CD14-positive monocyte (primary cell): ENCODE measurements around the gene PCDH19. TPM values are rescaled to one million over a fixed set of nuclear protein-coding genes. Genes with fewer than 3 reads are reported as not detected.

ENCODE experiments used
- DNase-seq, 3 donors: peaks; one replicate each; pipeline ENCODE4 v3.0.0-alpha.2; 2011 to 2022
- H2AFZ ChIP-seq: 2 replicates; pipeline ENCODE4 v1.6.0; 2012; ENCODE audit warnings: mild to moderate bottlenecking, low read depth, low read length, inconsistent platforms; ENCODE audit not compliant: insufficient read depth, poor library complexity, severe bottlenecking
- H3K27ac ChIP-seq, 2 donors: 1 replicate in 1 of 2; 2 replicates in 1 of 2; pipeline ENCODE4 v1.5.1; 2012 to 2013; ENCODE audit warnings: low read length in 2 of 2, control low read depth in 1 of 2, inconsistent platforms in 1 of 2, low read depth in 1 of 2, mild to moderate bottlenecking in 1 of 2
- H3K27me3 ChIP-seq, 2 donors: one replicate each; pipeline versions ENCODE4 v1.6.0 to v1.6.1; 2011 to 2013; ENCODE audit warnings: low read length in 2 of 2; ENCODE audit not compliant: control insufficient read depth in 2 of 2, insufficient read depth in 2 of 2
- H3K36me3 ChIP-seq, 2 donors: replicated peaks in 1 of 2; 1 replicate in 1 of 2; 2 replicates in 1 of 2; pipeline versions ENCODE4 v1.5.1 to v1.6.1; 2012 to 2013; ENCODE audit warnings: low read length in 2 of 2, control low read depth in 1 of 2, inconsistent platforms in 1 of 2, mild to moderate bottlenecking in 1 of 2; ENCODE audit not compliant: insufficient read depth in 2 of 2, control insufficient read depth in 1 of 2
- H3K4me1 ChIP-seq, 2 donors: 1 replicate in 1 of 2; 2 replicates in 1 of 2; pipeline versions ENCODE4 v1.5.1 to v1.6.1; 2012 to 2013; ENCODE audit warnings: low read length in 2 of 2, control low read depth in 1 of 2, inconsistent platforms in 1 of 2, mild to moderate bottlenecking in 1 of 2, moderate library complexity in 1 of 2; ENCODE audit not compliant: insufficient read depth in 2 of 2, control insufficient read depth in 1 of 2
- H3K4me2 ChIP-seq: replicated peaks from 2 replicates; pipeline ENCODE3; 2012; ENCODE audit warnings: low read length, moderate library complexity, mild to moderate bottlenecking; ENCODE audit not compliant: poor library complexity, severe bottlenecking; ENCODE audit errors: extremely low read depth
- H3K4me3 ChIP-seq, 3 experiments: fragments of 200-600 bp in 1 of 3; sonication (generic) in 1 of 3; replicated peaks in 1 of 3; 1 replicate in 2 of 3; 2 replicates in 1 of 3; pipeline ENCODE4 v1.5.1; 2011 to 2013; ENCODE audit warnings: low read length in 3 of 3, mild to moderate bottlenecking in 3 of 3, control low read depth in 2 of 3, low read depth in 2 of 3, inconsistent platforms in 1 of 3, moderate library complexity in 1 of 3
- H3K79me2 ChIP-seq: 2 replicates; pipeline ENCODE4 v1.6.0; 2012; ENCODE audit warnings: mild to moderate bottlenecking, control low read depth, inconsistent platforms, low read length, moderate library complexity; ENCODE audit not compliant: insufficient read depth
- H3K9ac ChIP-seq: 2 replicates; pipeline ENCODE4 v1.6.0; 2017; ENCODE audit warnings: low read length, mild to moderate bottlenecking; ENCODE audit not compliant: insufficient read depth, poor library complexity, severe bottlenecking
- H3K9me3 ChIP-seq, 2 donors: replicated peaks in 1 of 2; 1 replicate in 1 of 2; 2 replicates in 1 of 2; pipeline versions ENCODE4 v1.5.1 to v1.6.1; 2012 to 2013; ENCODE audit warnings: low read length in 2 of 2, control low read depth in 1 of 2; ENCODE audit not compliant: control insufficient read depth in 1 of 2, insufficient read depth in 1 of 2
- H4K20me1 ChIP-seq: 2 replicates; pipeline ENCODE4 v1.6.0; 2012; ENCODE audit warnings: mild to moderate bottlenecking, low read length, control low read depth, moderate library complexity; ENCODE audit not compliant: insufficient read depth
- H3K27ac Mint-ChIP-seq, 7 donors: one replicate each; pipeline ENCODE4 v1.8.0; 2020; ENCODE audit warnings: mild to moderate bottlenecking in 7 of 7, mixed read lengths in 7 of 7, moderate library complexity in 6 of 7, inconsistent platforms in 2 of 7
- H3K27me3 Mint-ChIP-seq, 3 donors: one replicate each; pipeline ENCODE4 v1.8.0; 2021 to 2022; ENCODE audit warnings: low read depth in 3 of 3, mild to moderate bottlenecking in 3 of 3, mixed read lengths in 3 of 3, moderate library complexity in 3 of 3, inconsistent platforms in 1 of 3
- H3K36me3 Mint-ChIP-seq, 2 donors: one replicate each; pipeline ENCODE4 v1.8.0; 2020; ENCODE audit warnings: mixed read lengths in 2 of 2, inconsistent platforms in 1 of 2, mild to moderate bottlenecking in 1 of 2
- H3K4me1 Mint-ChIP-seq: one replicate; pipeline ENCODE4 v1.8.0; 2020; ENCODE audit warnings: mild to moderate bottlenecking, mixed read lengths
- H3K4me3 Mint-ChIP-seq, 2 donors: one replicate each; pipeline ENCODE4 v1.8.0; 2020; ENCODE audit warnings: mild to moderate bottlenecking in 2 of 2, mixed read lengths in 2 of 2, moderate library complexity in 1 of 2
- H3K9me3 Mint-ChIP-seq, 7 donors: one replicate each; pipeline ENCODE4 v1.8.0; 2020 to 2022; ENCODE audit warnings: mixed read lengths in 7 of 7, mild to moderate bottlenecking in 6 of 7, moderate library complexity in 6 of 7, inconsistent platforms in 2 of 7
- CTCF ChIP-seq: fragments of 200-600 bp; IDR thresholded peaks from one replicate; pipeline ENCODE4 v1.8.0; 2022; ENCODE audit warnings: antibody characterized with exemption, mild to moderate bottlenecking
- WGBS: methylation state at CpG from one replicate; pipeline ENCODE4 v1.1.5; 2013; ENCODE audit warnings: missing lambda C conversion rate; ENCODE audit not compliant: insufficient coverage; 5-methylcytosine and 5-hydroxymethylcytosine counted together
- intact Hi-C, 2 donors: fragments of 100-400 bp; cut with micrococcal nuclease; formaldehyde crosslinking; loops; one replicate each; pipeline versions ENCODE4 v1.15.0 to v1.15.1; 2023
- polyA plus RNA-seq, 3 donors: library from polyadenylated mRNA; depleted of rRNA in 1 of 3; unstranded in 2 of 3; stranded (reverse) in 1 of 3; fragments of 300-500 nt in 2 of 3; fragments of >200 nt in 1 of 3; fragmentation: Illumina TruSeq in 2 of 3; gene quantifications; 1 replicate in 2 of 3; 2 replicates in 1 of 3; pipeline ENCODE4 v1.2.3, GENCODE V29; 2012 to 2021

Gene PCDH19
- polyA plus RNA-seq, 3 donors, result not detected

- H2AFZ ChIP-seq, result no peak overlapping the region
- intact Hi-C loops, result no loop called here
- DNase-seq, result no peak
- H3K27ac ChIP-seq, result no peak overlapping the region
- H3K4me2 ChIP-seq, result no peak overlapping the region
- Mint-ChIP-seq H3K27me3 (peaks cover 0 to 5% (median 2%) of the 10 kb centered on the region in 3 donors), H3K9me3 (no peaks in the 10 kb centered on the region), H3K4me1 (no peaks in the 10 kb centered on the region), H3K27ac (no peak overlapping the region), H3K4me3 (no peak overlapping the region), H3K36me3 (no peaks in the 10 kb centered on the region)
- no peak for TF ChIP-seq CTCF
- no peaks in the 10 kb centered on the region for H3K9me3 ChIP-seq
- H3K36me3 ChIP-seq, result no peaks in the 10 kb centered on the region
- no peak overlapping the region for H3K9ac ChIP-seq
- H3K79me2 ChIP-seq, result no peaks in the 10 kb centered on the region
- H4K20me1 ChIP-seq, result no peaks in the 10 kb centered on the region
- H3K4me1 ChIP-seq, result no peaks in the 10 kb centered on the region
- no peaks in the 10 kb centered on the region for H3K27me3 ChIP-seq
- no peak overlapping the region for H3K4me3 ChIP-seq
These were observed 60.7 kb downstream of the PCDH19 start for GRCh38 chrX:100349391-100349790.

- H3K27ac Mint-ChIP-seq, result no peak overlapping the region
These were observed 68.9 kb downstream of the PCDH19 start for GRCh38 chrX:100341142-100341510.

More at GRCh38 chrX:100341142-100341510, 68.9 kb downstream of the PCDH19 start:
- no peaks in the 10 kb centered on the region for H3K79me2 ChIP-seq
- no CpG with 5 or more reads among the region's 4 CpGs for WGBS
- Mint-ChIP-seq H3K9me3 (no peaks in the 10 kb centered on the region), H3K4me3 (no peak overlapping the region), H3K4me1 (no peaks in the 10 kb centered on the region), H3K27me3 (peaks cover 0 to 2% (median 0%) of the 10 kb centered on the region in 3 donors), H3K36me3 (no peaks in the 10 kb centered on the region)
- intact Hi-C loops, result no loop called here
- no peaks in the 10 kb centered on the region for H4K20me1 ChIP-seq
- no peak for DNase-seq
- no peak overlapping the region for H3K4me2 ChIP-seq
- H3K36me3 ChIP-seq, result no peaks in the 10 kb centered on the region
- no peak for TF ChIP-seq CTCF
- H3K9me3 ChIP-seq, result no peaks in the 10 kb centered on the region
- no peak overlapping the region for H3K27ac ChIP-seq
- H3K4me3 ChIP-seq, result no peak overlapping the region
- no peaks in the 10 kb centered on the region for H3K27me3 ChIP-seq
- H2AFZ ChIP-seq, result no peak overlapping the region
- H3K4me1 ChIP-seq, result no peaks in the 10 kb centered on the region
- no peak overlapping the region for H3K9ac ChIP-seq
